Panc1 (cell line): ENCODE data around the gene PTMS. TPM values are rescaled to one million over a fixed set of nuclear protein-coding genes. Genes with fewer than 3 reads are reported as not detected.

Source experiments
- ATAC-seq: fragments of 200-7000 bp; cut with Tn5 transposase; 2 replicates; pipeline ENCODE4 v1.9.1; 2020; ENCODE audit warnings: mild to moderate bottlenecking, moderate library complexity
- BruUV-seq: library from RNA; stranded (reverse); fragments of 400-500 nt; replicated peaks from 2 replicates; lab custom pipeline; 2021; lab: Mats Ljungman, UMichigan
- CTCF ChIA-PET: fragments of 300-600 bp; sonication (Branson Sonifier 250); formaldehyde crosslinking; loops from one replicate; lab custom pipeline; 2022; ENCODE audit warnings: antibody characterized with exemption; lab: Charles Lee
- POLR2A ChIA-PET: fragments of 300-600 bp; sonication (Branson Sonifier 250); formaldehyde crosslinking; loops from one replicate; lab custom pipeline; 2022; ENCODE audit warnings: antibody characterized with exemption; lab: Charles Lee
- DNase-seq: peaks from one replicate; pipeline ENCODE4 v3.0.0-alpha.2; 2010; ENCODE audit warnings: low read depth, low spot score
- H3K27ac ChIP-seq: 2 replicates; pipeline ENCODE4 v1.5.1; 2011; ENCODE audit warnings: mild to moderate bottlenecking, low read length, inconsistent platforms
- H3K27me3 ChIP-seq: fragments of 200-500 bp; sonication (Bioruptor generic); 2 replicates; pipeline ENCODE4 v1.6.0; 2014; ENCODE audit warnings: low read length, inconsistent platforms; ENCODE audit not compliant: control insufficient read depth, insufficient read depth
- H3K36me3 ChIP-seq: fragments of 200-500 bp; sonication (Bioruptor generic); 2 replicates; pipeline ENCODE4 v1.5.1; 2014; ENCODE audit warnings: inconsistent platforms, mild to moderate bottlenecking, low read length, moderate library complexity; ENCODE audit not compliant: control insufficient read depth, insufficient read depth
- H3K4me1 ChIP-seq: 2 replicates; pipeline ENCODE4 v1.5.1; 2011; ENCODE audit warnings: inconsistent platforms, mild to moderate bottlenecking, low read length, moderate library complexity; ENCODE audit not compliant: control insufficient read depth, insufficient read depth
- H3K4me3 ChIP-seq, 2 experiments: 2 replicates each; pipeline ENCODE4 v1.5.1; 2011 to 2012; ENCODE audit warnings: low read depth in 2 of 2, low read length in 2 of 2, mild to moderate bottlenecking in 2 of 2, inconsistent platforms in 1 of 2, moderate library complexity in 1 of 2
- H3K9me3 ChIP-seq: fragments of 200-500 bp; sonication (Bioruptor generic); 2 replicates; pipeline ENCODE4 v1.5.1; 2014; ENCODE audit warnings: low read depth, mild to moderate bottlenecking, inconsistent platforms, low read length, moderate library complexity; ENCODE audit not compliant: control insufficient read depth, insufficient read depth
- POLR2AphosphoS5 ChIP-seq: IDR thresholded peaks from 2 replicates; pipeline ENCODE4 v1.6.1; 2012; ENCODE audit warnings: mild to moderate bottlenecking, low read depth, low read length, moderate library complexity
- REST ChIP-seq, 2 experiments: IDR thresholded peaks; 2 replicates each; pipeline ENCODE4 v1.6.1; 2011 to 2012; ENCODE audit warnings: low read depth in 2 of 2, control low read depth in 1 of 2, low read length in 1 of 2, mild to moderate bottlenecking in 1 of 2, moderate library complexity in 1 of 2; ENCODE audit not compliant: insufficient read depth in 1 of 2
- SIN3A ChIP-seq: IDR thresholded peaks from 2 replicates; pipeline ENCODE4 v1.6.1; 2012; ENCODE audit warnings: low read depth, mild to moderate bottlenecking, low read length, moderate library complexity, borderline replicate concordance; ENCODE audit not compliant: insufficient read depth
- TCF7L2 ChIP-seq: IDR thresholded peaks from 2 replicates; pipeline ENCODE4 v1.6.1; 2011; ENCODE audit warnings: mild to moderate bottlenecking, low read depth, low read length, inconsistent platforms
- in situ Hi-C: cut with HindIII; loops from 2 replicates; pipeline ENCODE4 v1.10.0; 2016; ENCODE audit warnings: low sequenced_read_pairs, low pct_unique_long_range_greater_than_20kb
- intact Hi-C: fragments of 100-400 bp; cut with micrococcal nuclease; formaldehyde crosslinking; loops from one replicate; pipeline ENCODE4 v1.10.0; 2022; ENCODE audit not compliant: unreplicated experiment
- total RNA-seq: library from RNA; stranded (reverse); gene quantifications from one replicate; pipeline ENCODE4 v1.2.1, GENCODE V29; 2021; ENCODE audit not compliant: unreplicated experiment
- TF ChIP-seq, protein P1 (sequence below): fragments of 450-650 bp; IDR thresholded peaks from 2 replicates; pipeline ENCODE4 v1.5.1; 2017; ENCODE audit warnings: mild to moderate bottlenecking

Gene PTMS
- total RNA-seq, 1 experiment from 2014 or later = 395 TPM

DNA sequence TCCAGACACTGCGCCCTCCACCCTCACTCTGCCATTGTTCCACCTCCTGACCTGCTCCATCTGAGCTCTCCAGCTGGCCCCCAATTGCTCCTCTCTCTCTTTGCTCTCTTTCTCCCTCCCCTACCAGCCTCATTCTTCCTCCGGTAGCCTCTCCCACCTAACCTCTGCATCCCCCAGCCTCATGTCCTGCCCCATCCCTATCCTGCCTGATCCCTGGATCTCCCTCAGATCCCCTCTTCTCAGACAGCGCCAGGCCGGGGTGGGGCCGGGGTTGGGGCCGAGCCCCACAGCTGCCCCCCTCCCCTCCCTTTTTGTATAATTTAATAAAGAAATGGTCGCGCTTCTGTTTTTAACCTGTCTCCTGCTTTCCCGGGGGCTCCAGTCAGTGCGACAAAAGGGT lies 4.4 kb downstream of the PTMS start:
- CTCF ChIA-PET = no interaction called here
- no peak for TF ChIP-seq REST (IDR thresholded peaks at IDR 0.05; ENCODE audit: insufficient read depth in 1 of 2, low read depth in 2 of 2, low read length in 1 of 2)
- no peak for TF ChIP-seq SIN3A
- TF ChIP-seq, protein P1, sequence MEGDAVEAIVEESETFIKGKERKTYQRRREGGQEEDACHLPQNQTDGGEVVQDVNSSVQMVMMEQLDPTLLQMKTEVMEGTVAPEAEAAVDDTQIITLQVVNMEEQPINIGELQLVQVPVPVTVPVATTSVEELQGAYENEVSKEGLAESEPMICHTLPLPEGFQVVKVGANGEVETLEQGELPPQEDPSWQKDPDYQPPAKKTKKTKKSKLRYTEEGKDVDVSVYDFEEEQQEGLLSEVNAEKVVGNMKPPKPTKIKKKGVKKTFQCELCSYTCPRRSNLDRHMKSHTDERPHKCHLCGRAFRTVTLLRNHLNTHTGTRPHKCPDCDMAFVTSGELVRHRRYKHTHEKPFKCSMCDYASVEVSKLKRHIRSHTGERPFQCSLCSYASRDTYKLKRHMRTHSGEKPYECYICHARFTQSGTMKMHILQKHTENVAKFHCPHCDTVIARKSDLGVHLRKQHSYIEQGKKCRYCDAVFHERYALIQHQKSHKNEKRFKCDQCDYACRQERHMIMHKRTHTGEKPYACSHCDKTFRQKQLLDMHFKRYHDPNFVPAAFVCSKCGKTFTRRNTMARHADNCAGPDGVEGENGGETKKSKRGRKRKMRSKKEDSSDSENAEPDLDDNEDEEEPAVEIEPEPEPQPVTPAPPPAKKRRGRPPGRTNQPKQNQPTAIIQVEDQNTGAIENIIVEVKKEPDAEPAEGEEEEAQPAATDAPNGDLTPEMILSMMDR = no peak
- TF ChIP-seq TCF7L2 = no peak
- no peak for TF ChIP-seq POLR2AphosphoS5

DNA sequence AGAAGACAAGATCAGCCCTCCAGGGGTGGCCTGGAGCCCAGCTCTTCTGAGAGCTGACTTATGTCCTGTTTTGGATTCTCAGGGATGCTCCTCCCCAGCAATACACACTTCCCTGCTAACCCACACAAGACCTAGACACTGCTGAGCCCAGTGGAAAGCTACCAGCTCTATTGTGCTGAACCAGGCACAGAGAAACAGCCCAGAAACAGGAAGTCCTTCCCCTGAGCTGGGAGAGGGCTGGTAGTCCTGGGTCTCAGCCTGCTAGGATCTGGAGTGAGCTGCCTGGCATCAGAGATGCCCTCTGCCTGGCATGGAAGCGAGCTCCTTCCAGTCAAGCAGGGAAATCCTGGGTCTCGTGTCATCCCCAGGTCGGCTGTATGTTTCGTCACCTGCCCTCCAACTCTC lies 4.9 kb downstream of the PTMS start:
- no peak overlapping the region for H3K27ac ChIP-seq
- intact Hi-C loops = no loop called here
- ChIA-PET CTCF (no interaction called here), POLR2A (interaction anchor here (0.6 to 1.0 kb wide), 2 partner anchors 31 to 276 kb away, joined by 3 read pairs; no protein-coding TSS in a partner anchor)
- no peaks in the 10 kb centered on the region for H3K9me3 ChIP-seq
- in situ Hi-C loops = no loop called here
- DNase-seq (no peak), ATAC-seq (no peak)
- BruUV-seq = no TSS peak
- peaks cover 2% of the 10 kb centered on the region for H3K36me3 ChIP-seq
- TF ChIP-seq TCF7L2 = no peak
- no peak for TF ChIP-seq SIN3A
- TF ChIP-seq REST (IDR thresholded peaks at IDR 0.05; ENCODE audit: insufficient read depth in 1 of 2, low read depth in 2 of 2, low read length in 1 of 2) = no peak
- TF ChIP-seq POLR2AphosphoS5 = no peak; the same call in 1 of the 2 replicates
- TF ChIP-seq, protein P1 = no peak
- peaks cover 27% of the 10 kb centered on the region for H3K4me1 ChIP-seq
- no peaks in the 10 kb centered on the region for H3K27me3 ChIP-seq
- no peak overlapping the region for H3K4me3 ChIP-seq

More for the DNA sequence above, 4.4 kb downstream of the PTMS start:
- intact Hi-C loops = no loop called here
- H3K27ac ChIP-seq = no peak overlapping the region
- no TSS peak for BruUV-seq
- H3K4me3 ChIP-seq = no peak overlapping the region
- no peak for ATAC-seq
- no peaks in the 10 kb centered on the region for H3K9me3 ChIP-seq
- H3K4me1 ChIP-seq = peaks cover 27% of the 10 kb centered on the region
- POLR2A ChIA-PET = interaction anchor here (0.6 to 1.0 kb wide), 2 partner anchors 31 to 276 kb away, joined by 3 read pairs; no protein-coding TSS in a partner anchor
- no peak for DNase-seq
- peaks cover 2% of the 10 kb centered on the region for H3K36me3 ChIP-seq
- no peaks in the 10 kb centered on the region for H3K27me3 ChIP-seq
- in situ Hi-C loops = no loop called here
